B cell (primary cell): ENCODE data around the gene MAPK7. TPM values are rescaled to one million over a fixed set of nuclear protein-coding genes. Genes with fewer than 3 reads are reported as not detected.

ENCODE experiments used
- ATAC-seq: fragments of 200-7000 bp; cut with Tn5 transposase; one replicate; pipeline ENCODE4 v1.10.0; 2021; ENCODE audit warnings: low read depth, mild to moderate bottlenecking, moderate number of reproducible peaks, moderate library complexity
- CTCF ChIA-PET: fragments of 350-600 bp; sonication (Branson Sonifier 250); formaldehyde crosslinking; loops from one replicate; lab custom pipeline; 2021; ENCODE audit warnings: antibody characterized with exemption, inconsistent platforms; lab: Charles Lee
- POLR2A ChIA-PET: fragments of 350-600 bp; sonication (Branson Sonifier 250); formaldehyde crosslinking; loops from one replicate; lab custom pipeline; 2021; ENCODE audit warnings: antibody characterized with exemption; lab: Charles Lee
- DNase-seq: peaks from one replicate; pipeline ENCODE4 v3.0.0; 2013
- H2AFZ ChIP-seq: 2 replicates; pipeline ENCODE4 v1.6.1; 2012; ENCODE audit warnings: mild to moderate bottlenecking, low read depth, low read length; ENCODE audit not compliant: insufficient read depth, poor library complexity, severe bottlenecking
- H3K27ac ChIP-seq, 2 donors: 1 replicate in 1 of 2; 2 replicates in 1 of 2; pipeline ENCODE4 v1.5.1; 2012 to 2013; ENCODE audit warnings: low read length in 2 of 2, mild to moderate bottlenecking in 2 of 2, moderate library complexity in 1 of 2
- H3K27me3 ChIP-seq, 4 experiments: fragments of 200-600 bp in 1 of 4; sonication (generic) in 1 of 4; replicated peaks in 1 of 4; 1 replicate in 2 of 4; 2 replicates in 2 of 4; pipeline versions ENCODE4 v1.6.1 to v1.7.0; 2013 to 2016; ENCODE audit warnings: low read length in 3 of 4, mild to moderate bottlenecking in 2 of 4, mixed read lengths in 1 of 4, moderate library complexity in 1 of 4; ENCODE audit not compliant: insufficient read depth in 4 of 4, control insufficient read depth in 3 of 4; ENCODE audit errors: control extremely low read depth in 1 of 4
- H3K36me3 ChIP-seq, 2 experiments: replicated peaks in 1 of 2; 1 replicate in 1 of 2; 2 replicates in 1 of 2; pipeline versions ENCODE4 v1.6.1 to v1.7.1; 2013; ENCODE audit warnings: low read length in 1 of 2; ENCODE audit not compliant: insufficient read depth in 2 of 2, control insufficient read depth in 1 of 2; ENCODE audit errors: control extremely low read depth in 1 of 2, extremely low read depth in 1 of 2
- H3K4me1 ChIP-seq, 2 donors: fragments of 200-600 bp in 1 of 2; sonication (generic) in 1 of 2; 1 replicate in 1 of 2; 2 replicates in 1 of 2; pipeline versions ENCODE4 v1.5.1 to v1.6.1; 2013 to 2017; ENCODE audit warnings: low read length in 2 of 2; ENCODE audit not compliant: control insufficient read depth in 2 of 2, insufficient read depth in 2 of 2
- H3K4me2 ChIP-seq: replicated peaks from 2 replicates; pipeline ENCODE3; 2012; ENCODE audit warnings: mild to moderate bottlenecking, low read depth, low read length; ENCODE audit not compliant: poor library complexity, severe bottlenecking
- H3K4me3 ChIP-seq, 5 experiments: fragments of 200-600 bp in 1 of 5; sonication (generic) in 1 of 5; 1 replicate in 3 of 5; 2 replicates in 2 of 5; pipeline versions ENCODE4 v1.5.1 to v1.7.0; 2011 to 2016; ENCODE audit warnings: low read length in 4 of 5, mild to moderate bottlenecking in 4 of 5, low read depth in 2 of 5, control low read depth in 1 of 5, moderate library complexity in 1 of 5; ENCODE audit not compliant: insufficient read depth in 1 of 5; ENCODE audit errors: control extremely low read depth in 1 of 5, extremely low read depth in 1 of 5
- H3K79me2 ChIP-seq: fragments of 200-600 bp; sonication (generic); one replicate; pipeline ENCODE4 v1.6.0; 2016; ENCODE audit warnings: low read length; ENCODE audit not compliant: control insufficient read depth, insufficient read depth
- H3K9ac ChIP-seq: fragments of 200-600 bp; sonication (generic); 2 replicates; pipeline ENCODE4 v1.6.1; 2017; ENCODE audit warnings: mild to moderate bottlenecking, low read length, moderate library complexity
- H3K9me3 ChIP-seq, 3 donors: one replicate each; pipeline versions ENCODE4 v1.6.1 to v1.7.1; 2013; ENCODE audit warnings: low read length in 2 of 3; ENCODE audit not compliant: control insufficient read depth in 2 of 3, insufficient read depth in 1 of 3; ENCODE audit errors: control extremely low read depth in 1 of 3
- H4K20me1 ChIP-seq: 2 replicates; pipeline ENCODE4 v1.6.0; 2012; ENCODE audit warnings: mild to moderate bottlenecking, low read length; ENCODE audit not compliant: insufficient read depth, control insufficient read depth, poor library complexity, severe bottlenecking
- H3K27ac Mint-ChIP-seq: one replicate; pipeline ENCODE4 v1.8.0; 2021; ENCODE audit warnings: mixed read lengths
- H3K27me3 Mint-ChIP-seq: one replicate; pipeline ENCODE4 v1.8.0; 2021; ENCODE audit warnings: mixed read lengths
- H3K4me1 Mint-ChIP-seq: one replicate; pipeline ENCODE4 v1.8.0; 2021; ENCODE audit warnings: mixed read lengths
- H3K4me3 Mint-ChIP-seq: one replicate; pipeline ENCODE4 v1.8.0; 2021; ENCODE audit warnings: mixed read lengths
- H3K9me3 Mint-ChIP-seq: one replicate; pipeline ENCODE4 v1.8.0; 2022; ENCODE audit warnings: mixed read lengths; ENCODE audit not compliant: insufficient read depth
- CTCF ChIP-seq: fragments of 200-600 bp; IDR thresholded peaks from one replicate; pipeline ENCODE4 v1.8.0; 2022; ENCODE audit warnings: antibody characterized with exemption, mild to moderate bottlenecking
- EZH2 ChIP-seq: IDR thresholded peaks from 2 replicates; pipeline ENCODE4 v1.6.1; 2012; ENCODE audit warnings: borderline replicate concordance, low read depth, mild to moderate bottlenecking, moderate library complexity, low read length; ENCODE audit not compliant: insufficient read depth, poor library complexity, severe bottlenecking
- WGBS: methylation state at CpG from one replicate; pipeline ENCODE4 v1.1.5; 2013; ENCODE audit warnings: missing lambda C conversion rate; ENCODE audit not compliant: insufficient coverage; 5-methylcytosine and 5-hydroxymethylcytosine counted together
- intact Hi-C: fragments of 100-400 bp; cut with micrococcal nuclease; formaldehyde crosslinking; loops from one replicate; pipeline ENCODE4 v1.10.0; 2022
- polyA plus RNA-seq: library from polyadenylated mRNA; depleted of rRNA; stranded (reverse); fragments of >200 nt; gene quantifications from 2 replicates; pipeline ENCODE4 v1.2.3, GENCODE V29; 2012
- total RNA-seq, 2 donors: library from RNA; stranded (reverse); fragments of 120-200 nt in 1 of 2; gene quantifications; 1 replicate in 1 of 2; 2 replicates in 1 of 2; pipeline versions ENCODE4 v1.2.3 to v1.2.4, GENCODE V29; 2013 to 2022

The MAPK7 gene
- total and polyA plus RNA-seq, 2 donors (not counting 1 experiment from before 2014, with no cell fraction given), result 30.0 to 34.0 TPM

GRCh38 chr17:19399750-19400450 is 21.6 kb downstream of the MAPK7 start:
- H3K4me3 ChIP-seq, result no peak overlapping the region
- no peak overlapping the region for H3K4me3 Mint-ChIP-seq
- peaks cover 0 to 14% (median 1%) of the 10 kb centered on the region in 4 experiments for H3K27me3 ChIP-seq
- peaks cover 27% of the 10 kb centered on the region for H3K27me3 Mint-ChIP-seq
- no peak overlapping the region for H3K27ac ChIP-seq
- no peak for TF ChIP-seq EZH2
- intact Hi-C loops, result no loop called here
- 82% methylated on average over 3 of the region's 3 CpGs for WGBS
- POLR2A ChIA-PET, result interaction anchor here (0.9 kb wide), 1 partner anchor 1512 kb away, joined by 7 read pairs; no protein-coding TSS in a partner anchor
- no peak overlapping the region for H3K9ac ChIP-seq
- H3K4me1 Mint-ChIP-seq, result no peaks in the 10 kb centered on the region
- no peaks in the 10 kb centered on the region for H3K36me3 ChIP-seq
- no peaks in the 10 kb centered on the region for H4K20me1 ChIP-seq
- no peaks in the 10 kb centered on the region for H3K79me2 ChIP-seq
- H3K4me2 ChIP-seq, result no peak overlapping the region
- H3K9me3 ChIP-seq, result no peaks in the 10 kb centered on the region
- DNase-seq, result no peak
- no peaks in the 10 kb centered on the region for H3K9me3 Mint-ChIP-seq
- ATAC-seq, result no peak
- H3K27ac Mint-ChIP-seq, result no peak overlapping the region
- CTCF ChIA-PET, result no interaction called here
- no peak overlapping the region for H2AFZ ChIP-seq
- H3K4me1 ChIP-seq, result no peaks in the 10 kb centered on the region

- POLR2A ChIA-PET, result no interaction called here
- no peak overlapping the region for H3K27ac ChIP-seq
- H3K36me3 ChIP-seq, result no peaks in the 10 kb centered on the region
- H3K9ac ChIP-seq, result no peak overlapping the region
- intact Hi-C loops, result no loop called here
- Mint-ChIP-seq H3K9me3 (no peaks in the 10 kb centered on the region), H3K4me1 (no peaks in the 10 kb centered on the region), H3K27me3 (peaks cover 26% of the 10 kb centered on the region), H3K4me3 (no peak overlapping the region), H3K27ac (no peak overlapping the region)
- no peak for DNase-seq
- no peak overlapping the region for H2AFZ ChIP-seq
- no peaks in the 10 kb centered on the region for H3K4me1 ChIP-seq
- no peaks in the 10 kb centered on the region for H3K79me2 ChIP-seq
- H3K4me2 ChIP-seq, result no peak overlapping the region
- TF ChIP-seq EZH2, result no peak
- TF ChIP-seq CTCF, result no peak
- CTCF ChIA-PET, result no interaction called here
- 95% methylated on average over 7 of the region's 8 CpGs for WGBS
- ATAC-seq, result no peak
- no peaks in the 10 kb centered on the region for H4K20me1 ChIP-seq
- no peaks in the 10 kb centered on the region for H3K9me3 ChIP-seq
- H3K4me3 ChIP-seq, result no peak overlapping the region
- H3K27me3 ChIP-seq, result peaks cover 0 to 14% (median 1%) of the 10 kb centered on the region in 4 experiments
These were observed 23.2 kb downstream of the MAPK7 start for GRCh38 chr17:19401321-19402010.
